Small intestine (tissue), 7 donors: ENCODE measurements around the gene CARD19. TPM values are rescaled to one million over a fixed set of nuclear protein-coding genes. Genes with fewer than 3 reads are reported as not detected.

Experiments
- DNase-seq, 2 donors: peaks; one replicate each; pipeline versions ENCODE4 v3.0.0 to v3.0.0-alpha.2; 2013
- FAIRE-seq: peaks from 2 replicates; lab custom pipeline; 2012; peaks lifted over from hg19 to GRCh38; lab: Jason Lieb, UNC
- H3K27ac ChIP-seq, 3 donors: one replicate each; pipeline ENCODE4 v1.5.1; 2013; ENCODE audit warnings: low read length in 2 of 3, mild to moderate bottlenecking in 2 of 3, control low read depth in 1 of 3, inconsistent platforms in 1 of 3, low read depth in 1 of 3, moderate library complexity in 1 of 3
- H3K27me3 ChIP-seq, 3 donors: one replicate each; pipeline ENCODE4 v1.6.1; 2013; ENCODE audit warnings: low read length in 3 of 3, inconsistent platforms in 1 of 3; ENCODE audit not compliant: control insufficient read depth in 3 of 3, insufficient read depth in 3 of 3
- H3K36me3 ChIP-seq, 3 donors: one replicate each; pipeline ENCODE4 v1.6.1; 2013; ENCODE audit warnings: low read length in 3 of 3, inconsistent platforms in 1 of 3, low read depth in 1 of 3, mild to moderate bottlenecking in 1 of 3, moderate library complexity in 1 of 3; ENCODE audit not compliant: control insufficient read depth in 3 of 3, insufficient read depth in 2 of 3
- H3K4me1 ChIP-seq, 3 donors: one replicate each; pipeline ENCODE4 v1.6.1; 2013; ENCODE audit warnings: low read length in 2 of 3, inconsistent platforms in 1 of 3, low read depth in 1 of 3, mild to moderate bottlenecking in 1 of 3, moderate library complexity in 1 of 3; ENCODE audit not compliant: control insufficient read depth in 3 of 3, insufficient read depth in 2 of 3
- H3K4me3 ChIP-seq, 3 donors: one replicate each; pipeline ENCODE4 v1.5.1; 2013; ENCODE audit warnings: low read length in 3 of 3, control low read depth in 1 of 3, inconsistent platforms in 1 of 3, low read depth in 1 of 3, mild to moderate bottlenecking in 1 of 3, moderate library complexity in 1 of 3
- H3K9me3 ChIP-seq, 2 donors: one replicate each; pipeline ENCODE4 v1.6.1; 2013; ENCODE audit warnings: low read depth in 1 of 2, low read length in 1 of 2; ENCODE audit not compliant: control insufficient read depth in 2 of 2, insufficient read depth in 1 of 2
- WGBS, 3 donors: extraction: QIAGEN DNeasy Blood & Tissue Kit; methylation state at CpG; one replicate each; pipeline ENCODE4 v1.1.7; 2013; 5-methylcytosine and 5-hydroxymethylcytosine counted together
- polyA plus RNA-seq, 4 donors: library from polyadenylated mRNA; stranded (reverse) in 3 of 4; unstranded in 1 of 4; fragments of 200-250 nt in 3 of 4; fragments of 120-200 nt in 1 of 4; gene quantifications; one replicate each; pipeline versions ENCODE4 v1.2.1 to v1.2.3, GENCODE V29; 2013
- donor health status: healthy with polysubstance abuse.
- donor health status: control.
- donor health status: control.
- donor health status: Bipolar disorder and iron deficiency.
- donor health status: healthy.

Gene CARD19
- polyA plus RNA-seq, 4 donors = 32.7 to 45.6 (median 42.1) TPM

- Histone ChIP-seq H3K36me3 (no peaks in the 10 kb centered on the region), H3K4me1 (peaks cover 0 to 6% (median 0%) of the 10 kb centered on the region in 3 donors), H3K9me3 (no peaks in the 10 kb centered on the region), H3K27ac (no peak overlapping the region), H3K4me3 (no peak overlapping the region), H3K27me3 (no peaks in the 10 kb centered on the region)
- DNase-seq = no peak
- 92 to 95% (median 92%) methylated on average over 5 of the region's 5 CpGs for WGBS, 3 donors
- FAIRE-seq = no peak
These were observed 42.2 kb upstream of the CARD19 start for GRCh38 chr9:93053781-93054331.

- WGBS, 3 donors = 80 to 84% (median 81%) methylated on average over 10 to 11 of the region's 11 CpGs
- no peak for FAIRE-seq
- Histone ChIP-seq H3K4me3 (no peak overlapping the region), H3K4me1 (peaks cover 0 to 9% (median 0%) of the 10 kb centered on the region in 3 donors), H3K27ac (no peak overlapping the region), H3K27me3 (no peaks in the 10 kb centered on the region), H3K36me3 (no peaks in the 10 kb centered on the region), H3K9me3 (no peaks in the 10 kb centered on the region)
- DNase-seq = no peak
These were observed 41.0 kb upstream of the CARD19 start for GRCh38 chr9:93054758-93055704.

- Histone ChIP-seq H3K36me3 (no peaks in the 10 kb centered on the region), H3K27ac (no peak overlapping the region), H3K4me3 (no peak overlapping the region), H3K9me3 (no peaks in the 10 kb centered on the region), H3K4me1 (peaks cover 0 to 28% (median 4%) of the 10 kb centered on the region in 3 donors), H3K27me3 (no peaks in the 10 kb centered on the region)
- no peak for FAIRE-seq
- 70 to 80% (median 78%) methylated on average over 8 of the region's 8 CpGs for WGBS, 3 donors
- DNase-seq = peak in 1 of 2 donors; percentile 24
These were observed 38.8 kb upstream of the CARD19 start for GRCh38 chr9:93057042-93057702.

GRCh38 chr9:93057703-93058354 is 38.2 kb upstream of the CARD19 start:
- FAIRE-seq (no peak), DNase-seq (no peak)
- Histone ChIP-seq H3K36me3 (no peaks in the 10 kb centered on the region), H3K9me3 (no peaks in the 10 kb centered on the region), H3K27me3 (no peaks in the 10 kb centered on the region), H3K27ac (peak overlapping the region in 2 of 3 donors; percentile 5 to 12), H3K4me3 (no peak overlapping the region), H3K4me1 (peaks cover 0 to 35% (median 4%) of the 10 kb centered on the region in 3 donors)
- 40 to 57% (median 45%) methylated on average over 13 to 14 of the region's 14 CpGs for WGBS, 3 donors

- no peaks in the 10 kb centered on the region for H3K27me3 ChIP-seq
- peak; percentile 59 to 89 for DNase-seq
- H3K4me1 ChIP-seq = peaks cover 0 to 39% (median 4%) of the 10 kb centered on the region in 3 donors
- 0 to 1% (median 1%) methylated on average over 36 to 55 of the region's 55 CpGs for WGBS, 3 donors
- H3K9me3 ChIP-seq = no peaks in the 10 kb centered on the region
- no peak for FAIRE-seq
- H3K36me3 ChIP-seq = no peaks in the 10 kb centered on the region
- peak within 1 kb of the TSS; percentile 30 to 67 (median 49) for H3K4me3 ChIP-seq
- H3K27ac ChIP-seq = peak within 1 kb of the TSS; percentile 5 to 78 (median 62)
These were observed 37.5 kb upstream of the CARD19 start, which contains the start of gene SUSD3 for GRCh38 chr9:93058355-93059010. Gene SUSD3, plus strand, starts transcription at chr9:93058701. Its CDS starts 42 bp downstream, at chr9:93058743.

GRCh38 chr9:93059011-93059714 is 36.9 kb upstream of the CARD19 start:
- no peaks in the 10 kb centered on the region for H3K36me3 ChIP-seq
- no peak for FAIRE-seq
- peak overlapping the region; percentile 30 to 67 (median 49) for H3K4me3 ChIP-seq
- no peaks in the 10 kb centered on the region for H3K27me3 ChIP-seq
- peak in 1 of 2 donors; percentile 33 for DNase-seq
- H3K9me3 ChIP-seq = no peaks in the 10 kb centered on the region
- WGBS, 3 donors = 17 to 18% (median 17%) methylated on average over 38 to 53 of the region's 53 CpGs
- peaks cover 0 to 39% (median 4%) of the 10 kb centered on the region in 3 donors for H3K4me1 ChIP-seq
- peak overlapping the region in 2 of 3 donors; percentile 62 to 78 for H3K27ac ChIP-seq
